Panc1 (cell line): Measurements from ENCODE around the gene STARD9. TPM values are rescaled to one million over a fixed set of nuclear protein-coding genes. Genes with fewer than 3 reads are reported as not detected.

ENCODE experiments used
- ATAC-seq: fragments of 200-7000 bp; cut with Tn5 transposase; 2 replicates; pipeline ENCODE4 v1.9.1; 2020; ENCODE audit warnings: mild to moderate bottlenecking, moderate library complexity
- BruUV-seq: library from RNA; stranded (reverse); fragments of 400-500 nt; replicated peaks from 2 replicates; lab custom pipeline; 2021; lab: Mats Ljungman, UMichigan
- CTCF ChIA-PET: fragments of 300-600 bp; sonication (Branson Sonifier 250); formaldehyde crosslinking; loops from one replicate; lab custom pipeline; 2022; ENCODE audit warnings: antibody characterized with exemption; lab: Charles Lee
- POLR2A ChIA-PET: fragments of 300-600 bp; sonication (Branson Sonifier 250); formaldehyde crosslinking; loops from one replicate; lab custom pipeline; 2022; ENCODE audit warnings: antibody characterized with exemption; lab: Charles Lee
- DNase-seq: peaks from one replicate; pipeline ENCODE4 v3.0.0-alpha.2; 2010; ENCODE audit warnings: low read depth, low spot score
- H3K27ac ChIP-seq: 2 replicates; pipeline ENCODE4 v1.5.1; 2011; ENCODE audit warnings: mild to moderate bottlenecking, low read length, inconsistent platforms
- H3K27me3 ChIP-seq: fragments of 200-500 bp; sonication (Bioruptor generic); 2 replicates; pipeline ENCODE4 v1.6.0; 2014; ENCODE audit warnings: low read length, inconsistent platforms; ENCODE audit not compliant: control insufficient read depth, insufficient read depth
- H3K36me3 ChIP-seq: fragments of 200-500 bp; sonication (Bioruptor generic); 2 replicates; pipeline ENCODE4 v1.5.1; 2014; ENCODE audit warnings: inconsistent platforms, mild to moderate bottlenecking, low read length, moderate library complexity; ENCODE audit not compliant: control insufficient read depth, insufficient read depth
- H3K4me1 ChIP-seq: 2 replicates; pipeline ENCODE4 v1.5.1; 2011; ENCODE audit warnings: inconsistent platforms, mild to moderate bottlenecking, low read length, moderate library complexity; ENCODE audit not compliant: control insufficient read depth, insufficient read depth
- H3K4me3 ChIP-seq, 2 experiments: 2 replicates each; pipeline ENCODE4 v1.5.1; 2011 to 2012; ENCODE audit warnings: low read depth in 2 of 2, low read length in 2 of 2, mild to moderate bottlenecking in 2 of 2, inconsistent platforms in 1 of 2, moderate library complexity in 1 of 2
- H3K9me3 ChIP-seq: fragments of 200-500 bp; sonication (Bioruptor generic); 2 replicates; pipeline ENCODE4 v1.5.1; 2014; ENCODE audit warnings: low read depth, mild to moderate bottlenecking, inconsistent platforms, low read length, moderate library complexity; ENCODE audit not compliant: control insufficient read depth, insufficient read depth
- POLR2AphosphoS5 ChIP-seq: IDR thresholded peaks from 2 replicates; pipeline ENCODE4 v1.6.1; 2012; ENCODE audit warnings: mild to moderate bottlenecking, low read depth, low read length, moderate library complexity
- SIN3A ChIP-seq: IDR thresholded peaks from 2 replicates; pipeline ENCODE4 v1.6.1; 2012; ENCODE audit warnings: low read depth, mild to moderate bottlenecking, low read length, moderate library complexity, borderline replicate concordance; ENCODE audit not compliant: insufficient read depth
- TCF7L2 ChIP-seq: IDR thresholded peaks from 2 replicates; pipeline ENCODE4 v1.6.1; 2011; ENCODE audit warnings: mild to moderate bottlenecking, low read depth, low read length, inconsistent platforms
- in situ Hi-C: cut with HindIII; loops from 2 replicates; pipeline ENCODE4 v1.10.0; 2016; ENCODE audit warnings: low sequenced_read_pairs, low pct_unique_long_range_greater_than_20kb
- intact Hi-C: fragments of 100-400 bp; cut with micrococcal nuclease; formaldehyde crosslinking; loops from one replicate; pipeline ENCODE4 v1.10.0; 2022; ENCODE audit not compliant: unreplicated experiment
- total RNA-seq: library from RNA; stranded (reverse); gene quantifications from one replicate; pipeline ENCODE4 v1.2.1, GENCODE V29; 2021; ENCODE audit not compliant: unreplicated experiment
- TF ChIP-seq, protein P1 (sequence below): fragments of 450-650 bp; IDR thresholded peaks from 2 replicates; pipeline ENCODE4 v1.5.1; 2017; ENCODE audit warnings: mild to moderate bottlenecking
- TF ChIP-seq, protein P2 (sequence below), 2 experiments: IDR thresholded peaks; 2 replicates each; pipeline ENCODE4 v1.6.1; 2011 to 2012; ENCODE audit warnings: low read depth in 2 of 2, control low read depth in 1 of 2, low read length in 1 of 2, mild to moderate bottlenecking in 1 of 2, moderate library complexity in 1 of 2; ENCODE audit not compliant: insufficient read depth in 1 of 2

The STARD9 gene
- total RNA-seq, 1 experiment from 2014 or later: 13.4 TPM

DNA sequence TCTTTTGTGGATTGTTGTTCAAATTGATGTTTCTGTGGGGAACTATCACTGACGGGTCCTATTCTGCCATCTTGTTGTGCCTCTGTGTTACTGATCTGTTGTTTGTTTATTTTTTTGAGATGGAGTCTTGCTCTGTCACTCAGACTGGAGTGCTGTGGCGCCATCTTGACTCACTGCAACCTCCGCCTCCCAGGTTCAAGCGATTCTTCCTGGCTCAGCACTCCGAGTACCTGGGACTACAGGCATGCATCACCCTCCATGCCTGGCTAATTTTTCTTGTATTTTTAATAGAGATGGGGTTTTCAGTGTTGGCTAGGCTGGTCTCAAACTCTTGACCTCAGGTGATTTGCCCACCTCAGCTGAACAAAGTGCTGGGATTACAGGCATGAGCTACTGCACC, 129.9 kb downstream of the STARD9 start:
- no peaks in the 10 kb centered on the region for H3K9me3 ChIP-seq
- H3K36me3 ChIP-seq: no peaks in the 10 kb centered on the region
- no TSS peak for BruUV-seq
- DNase-seq: no peak
- H3K27ac ChIP-seq: no peak overlapping the region
- no peaks in the 10 kb centered on the region for H3K27me3 ChIP-seq
- H3K4me1 ChIP-seq: no peaks in the 10 kb centered on the region
- no peak for ATAC-seq
- CTCF ChIA-PET: interaction anchor here (1.1 kb wide), 1 partner anchor 14 kb away, joined by 3 read pairs; no protein-coding TSS in a partner anchor
- intact Hi-C loops (no loop called here), in situ Hi-C loops (no loop called here)
- TF ChIP-seq, protein P1, sequence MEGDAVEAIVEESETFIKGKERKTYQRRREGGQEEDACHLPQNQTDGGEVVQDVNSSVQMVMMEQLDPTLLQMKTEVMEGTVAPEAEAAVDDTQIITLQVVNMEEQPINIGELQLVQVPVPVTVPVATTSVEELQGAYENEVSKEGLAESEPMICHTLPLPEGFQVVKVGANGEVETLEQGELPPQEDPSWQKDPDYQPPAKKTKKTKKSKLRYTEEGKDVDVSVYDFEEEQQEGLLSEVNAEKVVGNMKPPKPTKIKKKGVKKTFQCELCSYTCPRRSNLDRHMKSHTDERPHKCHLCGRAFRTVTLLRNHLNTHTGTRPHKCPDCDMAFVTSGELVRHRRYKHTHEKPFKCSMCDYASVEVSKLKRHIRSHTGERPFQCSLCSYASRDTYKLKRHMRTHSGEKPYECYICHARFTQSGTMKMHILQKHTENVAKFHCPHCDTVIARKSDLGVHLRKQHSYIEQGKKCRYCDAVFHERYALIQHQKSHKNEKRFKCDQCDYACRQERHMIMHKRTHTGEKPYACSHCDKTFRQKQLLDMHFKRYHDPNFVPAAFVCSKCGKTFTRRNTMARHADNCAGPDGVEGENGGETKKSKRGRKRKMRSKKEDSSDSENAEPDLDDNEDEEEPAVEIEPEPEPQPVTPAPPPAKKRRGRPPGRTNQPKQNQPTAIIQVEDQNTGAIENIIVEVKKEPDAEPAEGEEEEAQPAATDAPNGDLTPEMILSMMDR: no peak
- TF ChIP-seq TCF7L2: no peak
- TF ChIP-seq SIN3A: no peak
- TF ChIP-seq, protein P2, sequence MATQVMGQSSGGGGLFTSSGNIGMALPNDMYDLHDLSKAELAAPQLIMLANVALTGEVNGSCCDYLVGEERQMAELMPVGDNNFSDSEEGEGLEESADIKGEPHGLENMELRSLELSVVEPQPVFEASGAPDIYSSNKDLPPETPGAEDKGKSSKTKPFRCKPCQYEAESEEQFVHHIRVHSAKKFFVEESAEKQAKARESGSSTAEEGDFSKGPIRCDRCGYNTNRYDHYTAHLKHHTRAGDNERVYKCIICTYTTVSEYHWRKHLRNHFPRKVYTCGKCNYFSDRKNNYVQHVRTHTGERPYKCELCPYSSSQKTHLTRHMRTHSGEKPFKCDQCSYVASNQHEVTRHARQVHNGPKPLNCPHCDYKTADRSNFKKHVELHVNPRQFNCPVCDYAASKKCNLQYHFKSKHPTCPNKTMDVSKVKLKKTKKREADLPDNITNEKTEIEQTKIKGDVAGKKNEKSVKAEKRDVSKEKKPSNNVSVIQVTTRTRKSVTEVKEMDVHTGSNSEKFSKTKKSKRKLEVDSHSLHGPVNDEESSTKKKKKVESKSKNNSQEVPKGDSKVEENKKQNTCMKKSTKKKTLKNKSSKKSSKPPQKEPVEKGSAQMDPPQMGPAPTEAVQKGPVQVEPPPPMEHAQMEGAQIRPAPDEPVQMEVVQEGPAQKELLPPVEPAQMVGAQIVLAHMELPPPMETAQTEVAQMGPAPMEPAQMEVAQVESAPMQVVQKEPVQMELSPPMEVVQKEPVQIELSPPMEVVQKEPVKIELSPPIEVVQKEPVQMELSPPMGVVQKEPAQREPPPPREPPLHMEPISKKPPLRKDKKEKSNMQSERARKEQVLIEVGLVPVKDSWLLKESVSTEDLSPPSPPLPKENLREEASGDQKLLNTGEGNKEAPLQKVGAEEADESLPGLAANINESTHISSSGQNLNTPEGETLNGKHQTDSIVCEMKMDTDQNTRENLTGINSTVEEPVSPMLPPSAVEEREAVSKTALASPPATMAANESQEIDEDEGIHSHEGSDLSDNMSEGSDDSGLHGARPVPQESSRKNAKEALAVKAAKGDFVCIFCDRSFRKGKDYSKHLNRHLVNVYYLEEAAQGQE (IDR thresholded peaks at IDR 0.05; ENCODE audit: insufficient read depth in 1 of 2, low read depth in 2 of 2, low read length in 1 of 2): no peak
- TF ChIP-seq POLR2AphosphoS5: no peak
- no peak overlapping the region for H3K4me3 ChIP-seq
- POLR2A ChIA-PET: no interaction called here

DNA sequence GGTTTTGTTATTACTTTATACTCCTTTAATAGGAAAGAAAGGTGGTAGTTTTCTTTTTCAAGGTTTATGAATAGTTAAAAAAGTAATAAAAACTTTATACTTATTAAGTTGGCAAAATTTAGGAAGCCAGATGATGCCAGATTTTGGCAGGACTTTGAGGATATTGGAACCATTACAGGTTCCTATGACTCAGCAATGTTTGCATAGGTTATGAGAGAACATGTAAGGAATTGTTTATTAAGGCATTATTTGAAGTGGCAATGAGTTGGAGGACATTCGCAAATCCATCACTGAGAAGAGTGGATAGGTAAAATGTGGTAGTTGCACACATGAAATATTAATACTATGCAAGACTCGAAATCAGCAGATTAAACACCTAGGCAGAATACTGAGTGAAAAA, 131.7 kb downstream of the STARD9 start:
- H3K4me1 ChIP-seq: no peaks in the 10 kb centered on the region
- no peak overlapping the region for H3K4me3 ChIP-seq
- no peaks in the 10 kb centered on the region for H3K36me3 ChIP-seq
- in situ Hi-C loops: no loop called here
- no TSS peak for BruUV-seq
- peak; percentile 15 for DNase-seq
- TF ChIP-seq, protein P1: no peak
- TF ChIP-seq TCF7L2: no peak
- no peak for TF ChIP-seq POLR2AphosphoS5
- TF ChIP-seq, protein P2 (IDR thresholded peaks at IDR 0.05; ENCODE audit: insufficient read depth in 1 of 2, low read depth in 2 of 2, low read length in 1 of 2): no peak
- TF ChIP-seq SIN3A: no peak
- H3K27me3 ChIP-seq: no peaks in the 10 kb centered on the region
- POLR2A ChIA-PET: no interaction called here
- ATAC-seq: no peak
- CTCF ChIA-PET: no interaction called here
- no peaks in the 10 kb centered on the region for H3K9me3 ChIP-seq
- H3K27ac ChIP-seq: no peak overlapping the region
- intact Hi-C loops: no loop called here
